DMS 273 (cell line): ENCODE results near the gene LHX4.
"Not testable (repeated sequence)": the region's sequence is repeated elsewhere in the genome, so short reads cannot be mapped to it uniquely, and the experiment has no call there.

Experiments
- DNase-seq: peaks from one replicate; lab custom pipeline; 2025; ENCODE audit not compliant: unreplicated experiment; lab: John Stamatoyannopoulos, UW

Gene LHX4

DNA sequence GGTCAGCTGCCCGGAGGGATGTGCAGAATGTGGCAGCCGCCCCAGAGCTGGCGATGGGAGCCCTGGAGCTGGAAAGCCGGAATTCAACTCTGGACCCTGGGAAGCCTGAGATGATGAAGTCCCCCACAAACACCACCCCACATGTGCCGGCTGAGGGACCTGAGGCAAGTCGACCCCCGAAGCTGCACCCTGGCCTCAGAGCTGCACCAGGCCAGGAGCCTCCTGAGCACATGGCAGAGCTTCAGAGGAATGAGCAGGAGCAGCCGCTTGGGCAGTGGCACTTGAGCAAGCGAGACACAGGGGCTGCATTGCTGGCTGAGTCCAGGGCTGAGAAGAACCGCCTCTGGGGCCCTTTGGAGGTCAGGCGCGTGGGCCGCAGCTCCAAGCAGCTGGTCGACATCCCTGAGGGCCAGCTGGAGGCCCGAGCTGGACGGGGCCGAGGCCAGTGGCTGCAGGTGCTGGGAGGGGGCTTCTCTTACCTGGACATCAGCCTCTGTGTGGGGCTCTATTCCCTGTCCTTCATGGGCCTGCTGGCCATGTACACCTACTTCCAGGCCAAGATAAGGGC is 33.5 kb upstream of the LHX4 start:
- DNase-seq = no peak

DNA sequence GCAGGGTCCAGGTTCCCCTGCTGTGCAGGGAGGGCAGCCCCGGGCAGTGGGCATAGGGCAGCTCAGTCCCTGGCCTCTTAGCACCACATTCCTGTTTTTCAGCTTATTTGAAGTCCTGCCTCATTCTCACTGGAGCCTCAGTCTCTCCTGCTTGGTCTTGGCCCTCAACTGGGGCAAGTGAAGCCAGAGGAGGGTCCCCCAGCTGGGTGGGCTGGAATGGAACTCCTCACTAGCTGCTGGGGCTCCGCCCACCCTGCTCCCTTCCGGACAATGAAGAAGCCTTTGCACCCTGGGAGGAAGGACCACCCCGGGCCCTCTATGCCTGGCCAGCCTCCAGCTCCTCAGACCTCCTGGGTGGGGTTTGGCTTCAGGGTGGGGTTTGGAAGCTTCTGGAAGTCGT is 32.8 kb upstream of the LHX4 start:
- DNase-seq = no peak

DNA sequence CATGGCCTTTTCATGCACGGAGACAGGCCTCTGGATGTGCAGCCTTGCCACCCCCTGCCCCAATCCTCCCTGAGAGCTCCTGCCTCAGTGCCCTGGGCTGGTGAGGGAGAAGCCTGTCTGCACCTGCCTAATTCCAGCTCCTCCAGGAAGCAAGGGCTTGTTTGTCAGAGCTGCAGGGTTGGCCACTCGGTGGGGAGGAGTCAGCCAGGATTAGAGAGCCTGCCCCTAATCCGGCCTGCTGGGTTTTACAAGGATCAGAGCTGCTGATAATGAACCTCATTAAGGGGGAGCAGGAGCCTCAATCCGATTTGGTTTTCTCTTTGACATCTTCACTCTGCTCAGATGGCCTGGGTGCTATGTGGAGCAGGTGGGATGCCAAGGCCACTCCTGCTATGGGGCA is 31.9 kb upstream of the LHX4 start:
- DNase-seq = peak; percentile 30

DNA sequence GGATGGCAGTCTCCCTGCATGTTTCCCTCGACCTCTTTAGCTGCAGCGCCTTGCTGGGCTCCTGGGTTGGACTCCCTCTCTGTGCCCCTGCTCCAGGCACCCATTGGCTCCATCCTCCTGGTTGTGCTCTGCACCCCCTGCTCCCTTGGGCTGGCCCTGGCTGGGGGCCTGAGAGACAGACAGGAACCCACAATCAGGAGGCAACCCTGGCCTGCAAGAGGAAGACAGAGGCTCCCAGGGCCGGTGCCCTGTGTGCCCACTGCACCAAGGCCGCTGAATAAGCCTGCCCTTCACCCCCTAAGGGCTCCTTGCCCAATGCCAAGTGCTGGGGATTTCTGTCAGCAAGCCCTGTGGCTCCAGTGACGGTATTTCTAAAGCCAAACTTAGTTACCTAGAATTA is 31.5 kb upstream of the LHX4 start:
- DNase-seq = no peak

DNA sequence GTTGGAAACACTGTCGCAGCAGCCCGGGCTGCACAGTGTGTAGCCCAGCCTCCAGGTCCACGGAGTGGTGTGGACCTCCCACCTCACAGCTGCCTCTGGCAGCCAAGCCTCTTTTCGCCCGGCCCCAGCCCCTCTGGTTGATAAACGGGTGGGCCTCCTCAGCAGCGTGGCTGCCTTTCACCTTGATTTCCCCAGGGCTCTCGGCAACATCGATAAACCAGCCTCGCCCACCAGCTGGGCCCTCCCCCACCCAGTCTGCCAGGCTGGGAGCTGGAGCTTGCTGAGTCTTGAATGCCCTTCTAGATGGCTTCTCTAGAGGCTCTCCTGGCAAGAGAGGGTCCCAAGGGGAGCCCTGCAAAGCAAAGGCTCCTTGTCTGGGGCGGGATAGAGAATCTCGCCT is 31.0 kb upstream of the LHX4 start:
- no peak for DNase-seq

DNA sequence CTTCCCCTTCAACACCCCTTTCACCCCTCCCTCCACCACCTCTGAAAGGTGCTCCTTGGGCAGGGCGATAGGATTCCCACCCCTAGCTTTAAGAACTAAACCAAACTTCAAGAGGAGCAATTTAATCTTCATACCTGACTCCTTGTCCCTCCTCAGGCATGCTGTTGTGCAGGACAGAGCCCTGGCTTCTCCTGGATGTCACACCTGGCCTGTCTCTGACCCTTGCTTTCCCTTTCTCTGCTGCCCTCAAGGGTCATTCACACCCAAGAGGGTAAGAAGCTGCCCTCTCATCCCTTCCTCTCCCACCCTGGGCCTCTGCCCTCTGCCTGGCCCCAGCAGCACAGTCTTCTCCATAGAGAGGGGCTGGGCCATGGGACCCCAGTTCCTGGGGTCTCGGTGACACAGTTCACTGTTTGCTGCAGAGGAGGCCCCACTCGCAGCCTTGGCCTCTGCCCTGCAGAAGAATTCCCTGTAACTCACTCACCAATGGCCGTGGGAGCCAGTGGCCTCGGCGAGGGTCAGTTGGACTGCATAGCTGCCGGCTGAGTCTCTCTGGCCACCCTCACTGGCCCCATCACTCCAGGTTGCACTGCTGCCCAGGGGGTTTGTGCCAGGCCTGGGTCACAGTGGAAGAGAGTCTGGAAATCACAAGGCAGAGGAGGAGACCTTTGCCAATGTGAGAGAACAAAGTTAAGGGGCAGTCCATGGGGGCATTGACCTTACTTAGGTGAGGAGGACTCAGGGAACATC is 28.4 kb upstream of the LHX4 start:
- DNase-seq = no peak

DNA sequence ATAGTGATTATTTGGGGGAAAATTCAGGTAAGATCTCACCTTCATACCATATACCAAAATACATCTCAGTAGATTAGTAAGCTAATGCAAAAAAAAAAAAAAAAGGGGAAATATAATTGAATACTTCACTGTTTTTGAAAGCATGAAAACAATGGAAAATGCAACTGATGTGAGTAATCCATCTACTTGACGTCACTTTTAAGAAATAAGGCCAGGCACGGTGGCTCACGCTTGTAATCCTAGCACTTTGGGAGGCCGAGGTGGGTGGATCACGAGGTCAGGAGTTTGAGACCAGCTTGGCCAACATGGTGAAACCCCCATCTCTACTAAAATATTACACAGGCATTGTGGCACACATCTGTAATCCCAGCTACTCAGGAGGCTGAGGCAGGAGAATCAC is 27.5 kb upstream of the LHX4 start:
- not testable (repeated sequence) for DNase-seq

DNA sequence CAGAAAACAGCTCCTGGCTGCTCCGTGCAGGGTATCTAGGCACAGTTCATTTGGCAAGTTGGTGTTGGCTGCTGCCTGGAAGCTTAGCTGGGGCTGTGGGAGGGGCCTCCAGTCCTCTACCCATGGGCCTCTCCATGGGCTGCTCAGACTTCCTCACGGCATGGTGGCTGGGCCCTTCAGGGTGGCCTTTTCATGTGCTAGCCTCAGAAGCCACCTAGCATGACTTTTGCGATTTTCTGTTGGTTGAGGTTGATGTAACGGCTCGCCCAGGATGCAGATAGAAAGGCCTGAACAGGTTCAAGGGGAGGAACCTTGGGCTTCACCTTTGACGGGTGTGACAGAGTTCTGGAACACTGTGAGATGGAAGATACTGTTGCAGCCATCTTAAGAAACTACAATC is 25.8 kb upstream of the LHX4 start:
- DNase-seq = no peak

DNA sequence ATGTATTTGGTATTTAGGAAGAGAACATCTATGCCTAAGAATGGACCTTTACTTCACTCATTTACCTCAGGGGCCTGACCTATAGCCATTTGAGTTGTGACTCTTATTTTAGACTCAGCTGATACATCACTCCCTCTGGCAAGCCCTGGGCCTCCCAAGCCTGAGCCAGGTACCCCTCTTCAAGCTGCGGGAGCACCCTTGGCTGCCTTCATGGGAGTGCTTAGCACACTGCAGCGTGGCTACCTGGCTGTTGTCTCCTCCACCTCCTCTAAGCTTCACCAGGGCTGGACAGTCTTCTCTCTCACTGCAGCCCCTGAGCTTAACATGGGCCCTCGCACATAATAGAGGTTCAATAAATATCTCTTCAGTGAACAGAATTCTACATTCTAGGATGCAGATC is 23.5 kb upstream of the LHX4 start:
- DNase-seq = no peak

DNA sequence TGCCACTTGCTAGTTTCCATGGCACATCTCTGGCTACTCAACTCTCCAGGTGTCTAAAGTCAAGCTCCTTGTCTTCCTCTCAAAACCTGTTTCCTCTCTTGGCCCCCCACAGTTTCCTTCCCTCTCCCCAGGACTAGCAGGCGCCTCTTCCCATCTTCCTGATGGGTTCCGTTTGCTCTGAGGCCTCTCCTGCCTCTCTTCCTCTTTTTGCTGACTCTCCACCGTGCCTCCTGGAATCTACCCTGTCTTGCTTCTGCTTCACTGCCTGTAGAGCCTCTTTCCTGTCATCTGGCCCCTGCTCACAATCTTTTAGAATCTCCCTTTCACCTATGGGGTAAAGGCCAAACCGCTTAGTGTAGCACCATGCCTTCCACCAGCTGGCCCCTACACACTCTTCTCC is 21.8 kb upstream of the LHX4 start:
- no peak for DNase-seq

DNA sequence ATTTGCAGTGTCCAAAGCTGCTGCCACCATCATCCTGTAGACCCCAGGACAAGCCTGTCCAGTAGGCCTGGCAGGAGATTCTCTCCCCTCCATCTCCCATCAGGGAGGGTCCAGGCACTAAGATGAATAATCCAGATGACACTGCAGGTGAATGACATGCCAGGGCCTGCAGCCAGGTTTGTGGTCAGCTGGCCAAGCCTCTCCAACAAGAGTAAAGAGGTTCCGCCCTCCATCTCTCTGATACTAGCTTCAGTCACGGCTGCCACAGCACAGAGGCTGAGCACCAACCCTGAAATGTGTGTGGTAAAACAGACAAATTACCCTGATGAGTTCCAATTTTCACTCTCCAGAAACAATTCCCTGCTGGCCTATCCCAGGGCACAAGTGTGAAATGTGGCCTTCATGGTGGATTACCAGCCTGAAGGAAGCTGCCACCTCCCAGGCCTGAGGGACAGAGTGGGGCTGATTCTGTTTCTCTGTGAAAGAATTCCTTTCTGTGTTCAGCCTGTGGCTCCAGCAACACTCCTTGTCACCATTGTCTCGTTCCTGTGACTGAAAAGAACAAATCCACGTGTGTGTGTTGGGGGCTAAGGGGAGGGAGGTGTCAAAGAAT is 19.9 kb upstream of the LHX4 start:
- no peak for DNase-seq

DNA sequence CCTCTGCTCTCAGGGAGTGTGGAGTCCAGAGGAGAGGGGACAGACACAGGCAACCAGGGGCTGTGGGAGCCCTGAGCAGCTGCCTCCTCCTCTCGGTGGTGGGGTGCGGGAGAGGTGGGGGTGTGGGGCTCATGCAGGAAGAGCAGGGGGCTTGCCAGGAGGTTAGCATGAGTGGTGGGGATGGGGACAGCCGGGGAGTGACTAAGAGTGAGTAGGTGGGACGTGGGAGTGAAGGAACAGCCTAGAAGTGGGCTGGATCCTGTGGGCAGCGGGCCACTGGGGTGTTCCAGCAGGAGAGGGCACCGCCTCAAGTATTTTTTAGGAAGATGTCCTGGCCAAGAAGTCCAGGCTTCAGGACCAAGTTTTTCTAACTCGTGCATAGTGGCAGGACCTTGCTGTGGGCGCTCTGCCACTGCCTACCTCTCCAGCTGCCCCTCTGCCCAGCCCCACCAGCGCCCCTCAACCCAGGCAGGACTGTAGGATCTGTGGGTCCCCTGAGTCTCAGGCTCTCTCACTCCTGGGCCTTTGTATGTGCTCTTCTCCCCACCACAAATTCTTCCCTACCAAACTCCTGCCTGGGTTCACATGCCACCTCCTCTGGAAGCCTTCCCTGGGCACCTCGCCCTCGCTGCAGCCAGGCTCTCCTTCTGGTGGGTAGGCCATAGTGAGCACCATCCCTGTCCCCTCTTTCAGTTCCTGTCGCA is 18.8 kb upstream of the LHX4 start:
- DNase-seq = no peak

DNA sequence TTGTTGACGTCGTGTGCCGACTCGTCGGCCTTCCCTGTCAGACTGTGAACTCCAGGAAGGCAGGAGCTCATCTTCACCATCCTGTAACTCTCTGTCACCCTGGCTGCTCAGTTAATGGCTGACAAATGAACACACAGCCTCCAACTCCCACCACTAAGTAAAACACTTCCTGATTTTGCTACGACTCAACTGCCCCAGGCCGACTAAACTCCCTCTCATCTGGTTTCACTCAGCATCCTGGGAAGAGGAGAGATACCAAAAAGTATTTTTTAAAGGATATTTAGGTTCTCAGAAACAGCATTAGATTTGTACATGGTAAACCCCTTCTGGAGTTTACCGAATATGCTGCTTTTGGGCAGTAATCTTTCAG is 18.2 kb upstream of the LHX4 start:
- no peak for DNase-seq

DNA sequence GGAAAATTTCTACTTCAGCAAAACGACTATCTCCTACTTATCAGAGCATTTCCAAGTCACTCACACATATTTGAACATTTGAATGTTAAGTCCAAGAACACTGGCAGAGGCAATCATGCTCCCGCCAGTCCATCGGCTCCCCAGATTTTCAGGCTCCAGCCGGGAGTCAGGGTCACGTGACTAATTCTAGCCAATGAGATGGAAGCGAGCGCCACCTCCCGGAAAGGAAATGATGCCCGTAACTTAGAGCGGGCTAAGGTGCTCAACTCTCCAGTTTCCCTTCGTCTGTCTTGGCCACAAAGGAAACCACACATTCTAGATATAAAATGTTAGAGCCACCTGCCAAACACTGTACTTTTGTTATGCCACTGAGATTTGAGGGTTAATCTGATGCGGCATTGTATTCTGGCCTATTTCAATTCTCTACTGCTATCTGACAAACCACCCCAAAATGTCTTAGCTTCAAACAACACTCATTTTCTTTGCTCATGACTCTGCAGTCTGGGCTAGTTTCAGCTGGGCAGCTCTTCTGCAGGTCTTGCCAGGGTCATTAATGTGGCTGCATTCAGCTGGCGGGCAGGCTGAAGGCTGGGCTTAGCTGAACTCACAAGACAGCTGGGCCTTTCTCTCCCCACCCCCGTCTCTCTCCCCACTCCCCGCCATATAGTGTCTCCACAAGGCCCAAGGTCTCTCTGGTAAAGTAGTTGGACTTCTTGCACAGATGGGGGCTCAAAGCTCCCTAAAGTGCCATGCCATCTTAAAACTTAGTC is 16.5 kb upstream of the LHX4 start:
- DNase-seq = no peak

DNA sequence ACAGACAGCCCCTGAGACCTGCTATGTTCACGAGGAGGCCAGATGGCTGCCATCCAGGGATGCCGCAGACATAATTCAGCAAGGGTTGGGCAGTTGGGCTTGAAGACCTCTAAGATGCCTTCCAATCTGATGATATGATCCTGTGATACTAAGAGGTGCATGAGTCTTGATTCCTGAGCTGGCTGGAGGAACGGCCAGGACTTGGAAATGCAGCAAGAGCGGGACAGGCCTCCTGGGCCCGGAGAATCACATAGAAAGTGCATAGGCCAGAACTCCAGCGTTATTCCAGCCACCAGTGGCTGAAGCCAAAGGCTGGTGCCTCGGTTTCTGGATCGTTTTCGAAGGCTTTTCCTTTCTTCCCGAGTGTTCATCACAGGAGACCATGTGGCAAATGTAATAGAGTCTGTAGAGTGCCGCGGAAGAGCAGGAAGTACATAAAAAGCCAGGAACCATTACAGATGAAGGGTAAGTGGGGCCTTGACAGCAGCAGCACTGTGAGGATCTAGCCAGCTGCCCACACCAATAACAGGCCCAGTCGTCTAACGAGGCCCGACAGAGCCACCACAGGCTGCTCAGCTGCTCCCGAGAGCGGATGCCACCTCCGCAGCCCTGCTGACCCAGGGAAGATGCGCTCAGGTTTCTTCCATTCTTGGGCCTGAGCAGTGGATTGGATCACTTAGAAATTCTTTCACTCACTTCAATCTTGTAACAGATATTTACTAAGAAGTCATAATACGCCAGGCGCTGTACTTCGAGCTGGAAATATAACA is 14.0 kb upstream of the LHX4 start:
- peak; percentile 46 for DNase-seq

DNA sequence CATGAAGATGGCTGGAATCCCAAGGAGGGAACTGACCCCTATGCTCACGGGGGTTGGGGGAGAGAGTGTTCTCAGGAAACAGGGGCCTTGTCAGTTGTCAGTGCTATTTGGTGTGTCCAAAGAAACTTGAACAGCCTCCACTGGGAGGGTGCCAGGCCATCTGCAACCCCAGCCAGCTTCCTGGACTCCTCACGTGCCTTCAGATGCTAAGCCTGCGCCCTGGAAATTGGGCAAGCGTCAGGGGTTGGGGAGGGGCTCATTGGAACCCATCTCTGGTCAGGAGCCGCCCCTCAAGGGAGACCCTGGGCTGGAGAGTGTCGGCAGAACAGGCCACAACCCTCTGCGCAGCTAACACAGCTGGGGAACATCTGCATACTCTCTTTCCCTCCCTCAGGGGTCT is 13.1 kb upstream of the LHX4 start:
- no peak for DNase-seq

DNA sequence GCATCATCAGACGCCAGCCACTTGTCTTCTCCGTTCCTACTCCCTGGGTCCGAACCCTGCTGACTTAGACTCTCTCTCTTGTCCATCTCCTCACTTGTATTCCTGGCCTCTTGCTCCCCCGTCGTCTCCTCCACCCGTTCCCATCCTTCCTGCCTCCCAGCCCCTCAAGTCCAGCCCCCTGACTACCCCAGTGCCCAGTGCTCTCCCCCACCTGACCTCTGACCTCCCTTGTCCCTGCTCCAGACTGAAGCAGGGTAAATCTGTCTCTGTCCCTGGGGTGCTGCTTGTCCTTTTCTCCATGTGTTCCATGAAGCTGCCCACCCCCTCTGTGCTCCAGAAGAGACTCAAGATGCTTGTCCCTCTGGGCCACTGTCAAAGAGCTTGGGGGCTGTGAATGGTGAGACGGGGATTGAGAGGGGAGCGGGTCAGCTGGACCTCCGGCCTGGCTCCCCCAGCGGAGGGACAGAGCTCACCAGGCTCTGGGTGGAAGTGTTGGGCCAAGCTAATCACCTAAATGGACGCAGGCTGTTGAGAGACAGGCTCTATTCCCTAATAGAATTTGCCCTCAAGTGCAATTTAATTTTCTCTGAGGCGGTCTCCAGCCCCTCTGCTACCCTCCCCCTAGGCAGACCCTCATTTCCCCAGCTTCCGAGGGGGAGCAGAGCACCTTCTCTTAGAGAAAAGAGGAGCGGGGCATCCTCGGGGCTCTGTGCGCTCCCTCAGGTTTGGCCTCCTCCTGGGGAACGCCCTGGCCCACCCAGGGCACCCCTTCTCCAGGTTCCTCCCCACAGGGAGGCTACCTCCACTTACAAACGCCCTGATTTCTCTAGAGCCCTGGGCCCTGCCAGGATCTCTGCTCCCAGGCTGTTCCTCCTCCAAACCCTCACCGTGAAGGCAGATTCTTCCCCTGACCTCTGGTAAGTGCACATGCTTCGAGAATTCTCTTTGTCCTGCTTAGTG is 11.0 kb upstream of the LHX4 start:
- no peak for DNase-seq

DNA sequence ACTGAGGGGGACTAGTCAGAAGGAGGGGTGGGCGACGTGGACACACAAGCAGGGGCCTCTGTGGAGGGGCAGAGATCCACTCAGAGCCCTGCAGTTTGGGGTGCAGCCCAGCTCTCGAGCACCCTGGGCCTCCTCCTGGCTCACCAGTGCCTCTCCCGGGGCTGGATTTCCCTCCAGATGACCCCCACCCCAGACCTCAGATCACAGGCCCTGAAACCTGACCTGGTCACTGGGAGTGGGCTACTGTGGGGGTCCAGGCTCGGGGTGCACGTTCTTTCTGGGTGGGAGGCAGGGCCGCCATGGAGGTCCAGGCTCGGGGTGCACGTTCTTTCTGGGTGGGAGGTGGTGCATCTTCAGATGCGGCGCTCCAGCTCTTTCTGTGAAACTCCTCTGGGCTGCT is 10.3 kb upstream of the LHX4 start:
- DNase-seq = no peak

DNA sequence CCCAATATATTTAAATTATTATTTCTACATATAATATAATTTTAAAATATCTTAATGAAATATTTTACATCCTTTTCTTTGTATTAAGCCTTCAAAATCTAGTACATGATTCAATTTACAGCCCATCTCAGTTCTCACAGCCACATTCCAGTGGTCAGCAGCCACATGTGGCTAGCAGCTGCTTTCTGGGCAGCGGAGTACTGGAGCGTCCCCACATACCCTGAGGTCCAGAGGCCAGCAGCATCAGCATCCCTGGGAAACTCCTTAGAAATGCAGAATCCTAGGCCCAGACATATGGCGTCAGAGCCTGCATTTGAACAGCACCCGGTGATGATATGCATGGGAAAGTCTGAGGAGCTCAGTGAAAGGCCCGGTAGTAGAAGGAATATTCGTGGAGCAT is 8.6 kb upstream of the LHX4 start:
- no peak for DNase-seq

DNA sequence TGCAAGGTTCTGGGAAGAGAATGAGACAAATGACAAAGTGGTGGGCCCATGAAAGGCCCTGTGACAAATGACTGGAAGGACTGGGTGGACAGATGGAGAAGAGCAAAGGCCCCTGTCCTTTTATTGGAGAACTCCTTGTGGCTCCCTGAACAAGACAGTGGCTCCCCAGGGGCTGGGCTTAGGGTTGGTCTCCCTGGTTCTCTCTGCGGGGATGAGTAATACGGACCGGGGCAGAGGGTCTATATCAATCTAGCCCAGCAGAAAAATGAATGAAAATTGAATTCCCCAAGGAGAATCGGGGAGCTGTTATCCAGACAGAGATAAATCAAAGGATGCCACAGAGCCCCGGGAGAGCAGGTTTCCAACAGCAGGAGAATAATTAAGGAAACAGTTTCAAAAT is 5.2 kb upstream of the LHX4 start:
- DNase-seq = no peak
